COR-L47 (cell line): ENCODE data around the gene TBC1D26.
"Not testable (repeated sequence)": the region's sequence is repeated elsewhere in the genome, so short reads cannot be mapped to it uniquely, and the experiment has no call there.

Source experiments
- DNase-seq: peaks from one replicate; lab custom pipeline; 2025; lab: John Stamatoyannopoulos, UW

TBC1D26 gene

GRCh38 chr17:15744074-15744676, 12.1 kb downstream of the TBC1D26 start:
- no peak for DNase-seq

DNA sequence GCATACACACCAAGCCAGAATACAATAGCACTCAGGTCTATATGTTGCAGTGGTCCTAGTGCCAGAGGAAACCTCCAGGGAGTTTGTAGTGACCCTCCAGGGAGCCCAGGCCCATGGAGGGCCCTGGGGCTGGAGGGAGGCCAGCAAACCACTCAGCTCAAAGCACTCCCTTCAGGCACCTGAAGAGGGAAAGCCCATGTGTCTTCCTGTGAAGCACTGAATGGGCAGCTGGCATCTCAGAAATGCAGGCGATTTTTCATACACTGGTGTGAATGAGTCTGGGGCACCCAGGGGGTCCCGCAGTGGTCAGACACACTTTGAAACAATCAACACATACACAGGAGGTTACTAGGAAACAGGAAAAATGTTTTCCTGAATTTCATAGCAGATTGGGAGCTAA, 12.8 kb downstream of the TBC1D26 start:
- no peak for DNase-seq

GRCh38 chr17:15749403-15749802, 17.3 kb downstream of the TBC1D26 start:
- not testable (repeated sequence) for DNase-seq

DNA sequence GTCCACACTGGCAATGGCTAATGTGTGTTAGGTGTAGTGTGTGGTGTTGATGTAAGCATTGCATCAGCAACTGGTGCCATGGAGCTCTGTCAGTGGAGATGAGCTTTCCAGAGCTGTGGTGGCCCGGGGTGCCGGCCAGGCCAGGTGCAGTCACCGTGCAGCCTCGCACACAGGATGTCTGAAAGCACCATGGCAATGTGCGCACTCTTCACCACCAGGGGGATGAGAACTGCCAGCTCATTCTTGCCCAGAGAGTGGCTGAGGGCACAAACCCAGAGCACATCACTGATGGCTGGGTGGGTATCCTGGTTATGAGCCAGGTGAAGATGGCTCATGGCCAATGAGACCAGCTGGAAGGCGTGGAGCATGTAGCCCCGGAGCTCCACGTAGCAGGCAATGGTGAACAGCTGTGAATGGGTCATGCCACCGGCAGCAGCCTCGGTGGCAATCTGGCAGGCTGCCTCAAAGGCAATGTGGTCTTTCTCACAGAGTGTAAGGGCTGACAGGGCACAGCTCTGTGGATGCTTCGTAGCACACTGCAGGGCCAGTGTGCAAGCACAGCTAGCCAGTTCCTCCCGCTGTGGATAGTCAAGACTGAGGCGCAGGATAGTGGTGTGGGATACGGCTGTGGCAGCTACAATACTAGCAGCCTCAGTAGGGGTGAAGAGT, 36.9 kb downstream of the TBC1D26 start:
- not testable (repeated sequence) for DNase-seq

DNA sequence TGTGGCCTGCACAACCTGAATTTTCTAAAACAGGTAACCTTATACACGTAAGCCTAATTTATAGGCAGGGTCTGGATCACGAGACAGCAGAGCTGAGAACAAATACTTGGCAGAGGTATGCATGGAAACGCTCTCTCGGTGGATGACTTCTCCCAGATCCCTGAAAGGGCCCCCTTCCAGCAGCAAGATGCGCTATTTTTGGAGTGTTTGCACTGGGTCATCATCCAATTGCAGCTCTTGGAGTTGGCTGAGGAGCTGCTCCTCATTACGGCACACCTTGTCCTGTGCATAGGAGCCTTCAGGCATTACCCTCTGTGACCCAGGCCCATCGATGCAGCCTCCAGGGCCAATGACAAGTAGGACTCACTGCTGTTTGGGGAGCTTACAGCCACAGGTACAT, 38.6 kb downstream of the TBC1D26 start:
- not testable (repeated sequence) for DNase-seq

GRCh38 chr17:15776871-15777270, 44.8 kb downstream of the TBC1D26 start:
- no peak for DNase-seq

DNA sequence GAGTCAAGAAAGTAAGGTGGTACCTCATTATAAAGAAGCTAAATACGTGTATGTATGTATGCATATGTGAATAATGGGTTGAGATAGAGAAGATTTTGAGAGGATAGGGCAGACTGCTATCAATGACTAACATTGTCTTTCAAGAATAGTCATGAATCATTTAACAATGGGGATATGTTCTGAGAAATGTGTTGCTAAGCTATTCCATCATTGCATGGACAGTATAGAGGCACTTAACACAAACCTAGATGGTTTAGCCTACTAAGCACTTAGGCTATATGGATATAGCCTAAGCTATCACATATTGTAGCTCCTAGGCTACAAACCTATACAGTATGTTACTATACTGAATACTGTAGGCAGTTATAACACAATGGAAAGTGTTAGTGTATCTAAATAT, 45.2 kb downstream of the TBC1D26 start:
- DNase-seq = no peak

GRCh38 chr17:15777717-15778116, 45.6 kb downstream of the TBC1D26 start:
- no peak for DNase-seq

DNA sequence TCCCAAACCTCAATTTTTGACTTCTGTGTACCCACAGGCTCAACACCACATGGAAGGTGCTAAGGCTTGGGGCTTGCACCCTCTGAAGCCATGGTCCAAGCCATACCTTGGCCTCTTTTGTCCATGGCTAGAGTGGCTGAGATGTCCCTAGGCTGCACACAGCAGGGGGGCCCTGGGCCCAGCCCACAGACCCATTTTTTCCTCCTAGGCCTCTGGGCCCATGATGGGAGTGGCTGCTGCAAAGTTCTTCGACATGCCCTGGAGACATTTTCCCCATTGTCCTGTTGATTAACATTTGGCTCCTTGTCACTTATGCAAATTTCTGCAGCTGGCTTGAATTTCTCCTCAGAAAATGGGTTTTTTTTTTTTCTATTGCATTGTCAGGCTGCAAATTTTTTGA, 47.0 kb downstream of the TBC1D26 start:
- DNase-seq = no peak

- DNase-seq = no peak
Observed at GRCh38 chr17:15780188-15780587, 48.1 kb downstream of the TBC1D26 start.

DNA sequence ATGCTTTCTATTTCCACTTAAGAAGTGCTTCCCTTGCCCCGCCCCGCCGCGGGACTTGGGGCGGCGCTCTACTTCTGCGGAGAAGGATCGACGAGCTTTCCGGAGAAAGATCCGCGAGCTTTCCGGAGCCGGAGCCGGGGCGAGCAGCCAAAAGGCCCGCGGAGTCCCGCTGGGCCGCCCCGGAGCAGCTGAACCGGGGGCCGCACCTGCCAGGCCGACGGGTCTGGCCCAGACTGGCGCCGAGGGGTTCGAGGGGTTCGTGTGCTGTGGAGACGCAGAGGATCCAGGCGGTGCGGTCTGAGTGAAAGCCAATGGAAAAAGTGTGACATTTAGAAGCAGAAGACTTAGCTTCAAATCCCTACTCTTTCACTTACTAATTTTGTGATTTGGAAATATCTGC, 50.8 kb downstream of the TBC1D26 start:
- DNase-seq = no peak

DNA sequence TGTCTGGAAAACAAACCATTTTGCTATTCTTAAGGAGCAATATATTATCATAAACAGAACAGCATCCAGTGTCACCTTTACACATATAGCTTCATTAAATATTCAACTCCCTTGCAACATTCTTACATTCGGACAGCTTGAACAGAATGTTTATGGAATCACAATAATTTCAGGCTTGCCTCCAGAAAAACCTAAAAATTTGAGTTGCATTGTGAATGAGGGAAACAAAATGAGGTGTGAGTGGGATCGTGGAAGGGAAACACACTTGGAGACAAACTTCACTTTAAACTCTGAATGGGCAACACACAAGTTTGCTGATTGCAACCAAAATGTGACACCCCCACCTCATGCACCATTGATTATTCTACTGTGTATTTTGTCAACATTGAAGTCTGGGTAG, 51.4 kb downstream of the TBC1D26 start:
- DNase-seq = no peak

DNA sequence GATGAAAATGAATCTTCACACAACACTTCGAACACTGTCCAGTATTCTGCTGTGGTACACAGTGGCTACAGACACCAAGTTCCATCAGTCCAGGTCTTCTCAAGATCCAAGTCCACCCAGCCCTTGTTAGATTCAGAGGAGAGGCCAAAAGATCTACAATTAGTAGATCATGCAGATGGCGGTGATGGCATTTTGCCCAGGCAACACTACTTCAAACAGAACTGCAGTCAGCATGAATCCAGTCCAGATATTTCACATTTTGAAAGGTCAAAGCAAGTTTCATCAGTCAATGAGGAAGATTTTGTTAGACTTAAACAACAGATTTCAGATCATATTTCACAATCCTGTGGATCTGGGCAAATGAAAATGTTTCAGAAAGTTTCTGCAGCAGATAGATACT, 52.3 kb downstream of the TBC1D26 start:
- not testable (repeated sequence) for DNase-seq

- DNase-seq = not testable (repeated sequence)
Observed at GRCh38 chr17:15787363-15788075, 55.4 kb downstream of the TBC1D26 start.

GRCh38 chr17:15788365-15788764, 56.3 kb downstream of the TBC1D26 start:
- DNase-seq = not testable (repeated sequence)
